PC-3 (cell line): Measurements from ENCODE around the gene CFAP299. TPM values are rescaled to one million over a fixed set of nuclear protein-coding genes. Genes with fewer than 3 reads are reported as not detected.

Experiments used
- ATAC-seq: fragments of 200-7000 bp; cut with Tn5 transposase; 2 replicates; pipeline ENCODE4 v1.9.1; 2020; ENCODE audit warnings: mild to moderate bottlenecking, moderate library complexity
- BruUV-seq: library from RNA; stranded (reverse); fragments of 400-500 nt; replicated peaks from 2 replicates; lab custom pipeline; 2021; lab: Mats Ljungman, UMichigan
- CTCF ChIA-PET: fragments of 300-600 bp; sonication (Branson Sonifier 250); formaldehyde crosslinking; loops from one replicate; lab custom pipeline; 2022; ENCODE audit warnings: antibody characterized with exemption; lab: Charles Lee
- POLR2A ChIA-PET: fragments of 300-600 bp; sonication (Branson Sonifier 250); formaldehyde crosslinking; loops from one replicate; lab custom pipeline; 2022; ENCODE audit warnings: antibody characterized with exemption; ENCODE audit not compliant: unreplicated experiment; lab: Charles Lee
- DNase-seq: peaks from one replicate; pipeline ENCODE4 v3.0.0-alpha.2; 2015
- H2AFZ ChIP-seq: fragments of 300-600 bp; sonication (generic); 2 replicates; pipeline ENCODE4 v1.6.0; 2016; ENCODE audit warnings: antibody characterized with exemption, low read length
- H3F3A ChIP-seq: fragments of 300-600 bp; sonication (generic); one replicate; pipeline ENCODE4 v1.6.0; 2017; ENCODE audit warnings: antibody characterized with exemption, low read length, control low read depth, mild to moderate bottlenecking; ENCODE audit not compliant: unreplicated experiment
- H3K27ac ChIP-seq: fragments of 300-600 bp; sonication (generic); 2 replicates; pipeline ENCODE4 v1.5.1; 2016; ENCODE audit warnings: mild to moderate bottlenecking, low read length
- H3K27me3 ChIP-seq: fragments of 300-600 bp; sonication (generic); 2 replicates; pipeline ENCODE4 v1.6.1; 2016; ENCODE audit warnings: low read length, mixed read lengths
- H3K36me3 ChIP-seq: fragments of 300-600 bp; sonication (generic); 2 replicates; pipeline ENCODE4 v1.6.1; 2016; ENCODE audit warnings: low read depth, mixed run types, low read length, mixed read lengths
- H3K4me1 ChIP-seq: fragments of 300-600 bp; sonication (generic); 2 replicates; pipeline ENCODE4 v1.5.1; 2016; ENCODE audit warnings: low read length; ENCODE audit not compliant: insufficient read depth
- H3K4me2 ChIP-seq: fragments of 300-600 bp; sonication (generic); 2 replicates; pipeline ENCODE4 v1.6.0; 2016; ENCODE audit warnings: low read length
- H3K4me3 ChIP-seq: fragments of 300-600 bp; sonication (generic); 2 replicates; pipeline ENCODE4 v1.5.1; 2016; ENCODE audit warnings: mild to moderate bottlenecking, low read length, mixed read lengths
- H3K79me2 ChIP-seq: fragments of 300-600 bp; sonication (generic); 2 replicates; pipeline ENCODE4 v1.6.1; 2017; ENCODE audit warnings: low read length, mixed read lengths
- H3K9ac ChIP-seq: fragments of 300-600 bp; sonication (generic); 2 replicates; pipeline ENCODE4 v1.6.0; 2016; ENCODE audit warnings: mild to moderate bottlenecking, low read length
- H3K9me2 ChIP-seq: fragments of 300-600 bp; sonication (generic); replicated peaks from 2 replicates; pipeline ENCODE4 v1.6.1; 2016; ENCODE audit warnings: mixed run types, low read length, mixed read lengths
- H3K9me3 ChIP-seq: fragments of 300-600 bp; sonication (generic); 2 replicates; pipeline ENCODE4 v1.6.1; 2016; ENCODE audit warnings: low read length, mixed read lengths
- H4K20me1 ChIP-seq: fragments of 300-600 bp; sonication (generic); 2 replicates; pipeline ENCODE4 v1.6.1; 2016; ENCODE audit warnings: low read length, mixed read lengths
- EZH2 ChIP-seq: fragments of 300-600 bp; sonication (generic); IDR thresholded peaks from one replicate; pipeline ENCODE4 v1.6.1; 2017; ENCODE audit warnings: antibody characterized with exemption, mild to moderate bottlenecking, low read length; ENCODE audit not compliant: unreplicated experiment
- EZH2phosphoT487 ChIP-seq: fragments of 300-600 bp; sonication (generic); IDR thresholded peaks from 2 replicates; pipeline ENCODE4 v1.6.1; 2018; ENCODE audit warnings: mild to moderate bottlenecking, antibody characterized with exemption, low read length, borderline replicate concordance
- intact Hi-C: fragments of 100-400 bp; cut with micrococcal nuclease; formaldehyde crosslinking; loops from 2 replicates; pipeline ENCODE4 v1.9.0; 2023
- total RNA-seq: library from RNA; depleted of rRNA; stranded (reverse); fragments of >200 nt; gene quantifications from 2 replicates; pipeline ENCODE4 v1.2.3, GENCODE V29; 2014
- TF ChIP-seq, protein P1 (sequence below): fragments of 300-600 bp; sonication (generic); conservative IDR thresholded peaks from 2 replicates; pipeline ENCODE4 v1.5.1; 2017; ENCODE audit warnings: antibody characterized with exemption, low read depth, mild to moderate bottlenecking, low read length

CFAP299 gene
- total RNA-seq, 1 experiment from 2014 or later, result not detected

DNA sequence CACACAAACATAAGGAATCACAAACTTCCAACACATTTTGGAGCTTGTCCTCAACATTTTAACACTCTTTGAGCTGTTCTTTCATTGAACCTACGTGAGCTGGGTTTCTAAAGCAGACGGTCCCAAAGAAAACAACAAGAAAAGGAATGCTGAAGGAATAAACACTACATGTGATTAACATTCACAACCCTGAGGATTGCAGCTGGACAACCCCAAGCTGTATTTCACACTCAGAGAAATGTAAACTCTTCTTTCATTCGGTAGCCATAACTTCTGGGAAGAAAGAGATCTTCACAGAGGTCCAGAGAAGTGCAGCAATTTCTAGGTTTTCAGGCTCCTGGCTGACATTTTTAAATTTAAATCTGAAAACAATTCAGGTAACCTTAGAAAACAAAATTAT, 130.2 kb downstream of the CFAP299 start:
- peaks cover 17% of the 10 kb centered on the region for H3K4me1 ChIP-seq
- H3K4me2 ChIP-seq, result no peak overlapping the region
- H4K20me1 ChIP-seq, result no peaks in the 10 kb centered on the region
- no peak overlapping the region for H3K9ac ChIP-seq
- H2AFZ ChIP-seq, result no peak overlapping the region
- ChIA-PET CTCF (no interaction called here), POLR2A (no interaction called here)
- no peak overlapping the region for H3K4me3 ChIP-seq
- ATAC-seq (no peak), DNase-seq (no peak)
- H3F3A ChIP-seq, result no peaks in the 10 kb centered on the region
- H3K9me3 ChIP-seq, result no peaks in the 10 kb centered on the region
- H3K27ac ChIP-seq, result no peak overlapping the region
- TF ChIP-seq, protein P1, sequence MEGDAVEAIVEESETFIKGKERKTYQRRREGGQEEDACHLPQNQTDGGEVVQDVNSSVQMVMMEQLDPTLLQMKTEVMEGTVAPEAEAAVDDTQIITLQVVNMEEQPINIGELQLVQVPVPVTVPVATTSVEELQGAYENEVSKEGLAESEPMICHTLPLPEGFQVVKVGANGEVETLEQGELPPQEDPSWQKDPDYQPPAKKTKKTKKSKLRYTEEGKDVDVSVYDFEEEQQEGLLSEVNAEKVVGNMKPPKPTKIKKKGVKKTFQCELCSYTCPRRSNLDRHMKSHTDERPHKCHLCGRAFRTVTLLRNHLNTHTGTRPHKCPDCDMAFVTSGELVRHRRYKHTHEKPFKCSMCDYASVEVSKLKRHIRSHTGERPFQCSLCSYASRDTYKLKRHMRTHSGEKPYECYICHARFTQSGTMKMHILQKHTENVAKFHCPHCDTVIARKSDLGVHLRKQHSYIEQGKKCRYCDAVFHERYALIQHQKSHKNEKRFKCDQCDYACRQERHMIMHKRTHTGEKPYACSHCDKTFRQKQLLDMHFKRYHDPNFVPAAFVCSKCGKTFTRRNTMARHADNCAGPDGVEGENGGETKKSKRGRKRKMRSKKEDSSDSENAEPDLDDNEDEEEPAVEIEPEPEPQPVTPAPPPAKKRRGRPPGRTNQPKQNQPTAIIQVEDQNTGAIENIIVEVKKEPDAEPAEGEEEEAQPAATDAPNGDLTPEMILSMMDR, result no peak
- no peak for TF ChIP-seq EZH2phosphoT487
- TF ChIP-seq EZH2, result no peak
- intact Hi-C loops, result no loop called here
- H3K79me2 ChIP-seq, result no peaks in the 10 kb centered on the region
- H3K9me2 ChIP-seq, result no peaks in the 10 kb centered on the region
- BruUV-seq, result no TSS peak
- no peaks in the 10 kb centered on the region for H3K36me3 ChIP-seq
- no peaks in the 10 kb centered on the region for H3K27me3 ChIP-seq

DNA sequence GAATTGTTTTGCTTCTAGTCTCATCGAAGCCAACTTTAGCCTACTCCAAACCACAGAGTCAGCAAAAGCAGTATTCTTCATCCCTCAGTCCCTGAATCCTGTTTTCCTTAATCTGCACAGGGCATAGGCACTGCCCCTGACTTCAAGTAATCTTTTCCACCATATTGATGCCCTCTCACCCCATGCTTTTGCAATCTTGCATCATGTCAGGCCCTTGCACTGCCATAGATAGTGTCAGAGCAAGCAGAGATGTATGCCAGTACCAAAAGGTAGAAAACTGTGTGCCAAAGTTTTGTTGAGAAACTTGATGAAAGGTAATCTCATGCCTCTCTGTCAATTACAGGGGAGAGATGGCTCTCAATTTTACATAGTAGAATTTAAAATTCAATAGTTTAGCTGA, 131.1 kb downstream of the CFAP299 start:
- Histone ChIP-seq H2AFZ (no peak overlapping the region), H3K27me3 (no peaks in the 10 kb centered on the region), H3K9ac (no peak overlapping the region), H3K4me2 (no peak overlapping the region), H3F3A (no peaks in the 10 kb centered on the region), H3K4me3 (no peak overlapping the region), H3K79me2 (no peaks in the 10 kb centered on the region), H3K9me3 (no peaks in the 10 kb centered on the region), H3K27ac (no peak overlapping the region), H3K4me1 (peaks cover 13% of the 10 kb centered on the region), H3K9me2 (no peaks in the 10 kb centered on the region), H4K20me1 (no peaks in the 10 kb centered on the region), H3K36me3 (no peaks in the 10 kb centered on the region)
- ATAC-seq (no peak), DNase-seq (no peak)
- CTCF ChIA-PET, result no interaction called here
- POLR2A ChIA-PET, result no interaction called here
- intact Hi-C loops, result no loop called here
- TF ChIP-seq EZH2, result no peak
- TF ChIP-seq, protein P1, result no peak
- TF ChIP-seq EZH2phosphoT487, result no peak
- no TSS peak for BruUV-seq

DNA sequence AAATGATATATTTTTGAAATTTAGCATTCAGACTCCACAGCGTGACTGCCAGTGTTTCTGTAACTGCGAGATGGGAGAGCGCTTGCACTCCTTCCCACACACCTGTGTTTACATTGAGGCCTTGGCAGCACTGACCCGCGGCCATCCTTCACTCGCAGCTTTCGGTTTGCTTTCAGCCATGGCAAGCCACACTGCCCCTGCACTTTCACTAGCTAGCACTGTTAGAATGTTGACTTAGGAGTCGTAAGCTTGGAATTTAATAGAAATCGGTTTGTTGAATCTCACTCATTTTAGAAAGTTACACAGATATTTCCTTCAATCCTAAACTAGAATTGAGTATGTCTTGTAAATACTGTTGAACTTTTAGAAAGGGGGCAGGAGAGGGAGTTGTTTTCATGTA, 136.2 kb downstream of the CFAP299 start:
- peak overlapping the region; percentile 62 for H3K4me3 ChIP-seq
- H4K20me1 ChIP-seq, result no peaks in the 10 kb centered on the region
- H3K4me1 ChIP-seq, result peaks cover 11% of the 10 kb centered on the region; the same call in 1 of the 2 replicates
- intact Hi-C loops, result no loop called here
- H3K79me2 ChIP-seq, result no peaks in the 10 kb centered on the region
- ChIA-PET CTCF (interaction anchor here (0.5 to 1.0 kb wide), 3 partner anchors 106 to 697 kb away, joined by 3 to 4 read pairs (median 3); no protein-coding TSS in a partner anchor), POLR2A (interaction anchor here (0.6 kb wide), 1 partner anchor 216 kb away, joined by 7 read pairs; no protein-coding TSS in a partner anchor)
- TF ChIP-seq, protein P1, result no peak
- TF ChIP-seq EZH2phosphoT487 (no peak), EZH2 (no peak)
- H3K4me2 ChIP-seq, result peak overlapping the region; percentile 84
- no TSS peak for BruUV-seq
- H3F3A ChIP-seq, result no peaks in the 10 kb centered on the region
- peak overlapping the region; percentile 91 for H2AFZ ChIP-seq
- ATAC-seq (peak; percentile 100), DNase-seq (peak; percentile 73)
- no peaks in the 10 kb centered on the region for H3K9me3 ChIP-seq
- peak overlapping the region; percentile 47 for H3K9ac ChIP-seq
- no peaks in the 10 kb centered on the region for H3K36me3 ChIP-seq
- no peaks in the 10 kb centered on the region for H3K27me3 ChIP-seq
- H3K27ac ChIP-seq, result peak overlapping the region; percentile 61
- no peaks in the 10 kb centered on the region for H3K9me2 ChIP-seq
